NOMO-1 treated with DMSO at 0.1 percent for 48 hours (cell line): Measurements from ENCODE around the gene GPR27.

Experiments used
- DNase-seq: peaks from one replicate; lab custom pipeline; 2025; ENCODE audit not compliant: unreplicated experiment; lab: John Stamatoyannopoulos, UW

Gene GPR27

DNA sequence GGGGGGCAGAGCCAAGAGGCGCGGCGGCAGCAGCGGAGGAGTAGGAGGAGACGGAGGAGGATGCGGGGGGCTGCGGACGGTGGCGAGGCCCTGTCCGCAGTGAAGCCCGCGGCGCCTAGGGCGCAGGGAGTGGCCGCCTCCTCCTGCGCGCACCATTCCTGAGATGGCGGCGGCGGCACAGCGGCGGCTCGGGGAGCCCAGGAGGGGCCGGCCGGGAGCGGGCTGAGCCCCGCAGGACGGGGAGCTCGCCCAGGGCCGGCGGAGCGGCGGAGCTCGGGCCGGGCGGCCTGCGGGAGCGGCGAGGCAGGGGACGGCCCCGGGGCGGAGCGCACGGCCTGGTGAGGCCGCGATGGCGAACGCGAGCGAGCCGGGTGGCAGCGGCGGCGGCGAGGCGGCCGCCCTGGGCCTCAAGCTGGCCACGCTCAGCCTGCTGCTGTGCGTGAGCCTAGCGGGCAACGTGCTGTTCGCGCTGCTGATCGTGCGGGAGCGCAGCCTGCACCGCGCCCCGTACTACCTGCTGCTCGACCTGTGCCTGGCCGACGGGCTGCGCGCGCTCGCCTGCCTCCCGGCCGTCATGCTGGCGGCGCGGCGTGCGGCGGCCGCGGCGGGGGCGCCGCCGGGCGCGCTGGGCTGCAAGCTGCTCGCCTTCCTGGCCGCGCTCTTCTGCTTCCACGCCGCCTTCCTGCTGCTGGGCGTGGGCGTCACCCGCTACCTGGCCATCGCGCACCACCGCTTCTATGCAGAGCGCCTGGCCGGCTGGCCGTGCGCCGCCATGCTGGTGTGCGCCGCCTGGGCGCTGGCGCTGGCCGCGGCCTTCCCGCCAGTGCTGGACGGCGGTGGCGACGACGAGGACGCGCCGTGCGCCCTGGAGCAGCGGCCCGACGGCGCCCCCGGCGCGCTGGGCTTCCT is at the start of gene GPR27:
GPR27 (plus strand) TSS at position 155 of the 909 bp plus-strand sequence; CDS start at position 350, 195 bp downstream.
- no peak for DNase-seq

GRCh38 chr3:71704915-71705314 is 48.7 kb upstream of the GPR27 start:
- DNase-seq = no peak

DNA sequence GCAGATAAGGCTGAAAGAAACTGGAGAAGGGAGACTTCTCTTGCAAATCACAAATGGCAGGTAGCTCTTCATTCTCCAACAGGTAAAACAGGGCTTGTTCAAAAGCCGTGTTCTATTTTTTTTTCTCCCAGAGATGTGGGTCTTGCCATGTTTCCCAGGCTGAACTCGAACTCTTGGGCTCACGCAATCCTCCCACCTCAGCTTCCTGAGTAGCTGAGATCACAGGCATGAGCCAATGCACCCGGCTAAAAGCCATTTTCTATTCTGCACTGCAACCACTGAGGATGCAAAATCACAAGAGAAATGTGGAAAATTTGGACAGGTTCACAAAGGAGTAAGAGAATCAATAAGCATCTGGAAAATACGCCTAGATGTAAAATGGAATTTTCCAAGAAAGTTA is 48.0 kb upstream of the GPR27 start:
- no peak for DNase-seq

DNA sequence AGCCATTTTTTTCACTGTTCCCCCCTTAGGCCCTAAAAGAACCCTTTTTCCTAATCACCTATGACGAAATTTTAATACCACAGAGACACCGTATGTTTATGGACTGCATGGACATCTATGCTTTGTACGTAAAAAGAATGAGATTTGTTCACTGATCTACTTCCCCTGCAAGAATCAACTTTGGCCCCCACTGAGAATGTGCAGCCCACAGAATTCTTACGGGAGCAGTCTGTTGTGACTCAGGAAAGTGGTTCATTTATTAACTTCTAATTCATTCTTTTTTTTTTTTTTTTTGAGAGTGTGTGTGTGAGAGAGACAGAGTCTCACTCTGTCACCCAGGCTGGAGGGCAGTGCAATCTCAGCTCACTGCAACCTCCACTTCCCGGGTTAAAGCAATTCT is 46.1 kb upstream of the GPR27 start:
- no peak for DNase-seq

GRCh38 chr3:71708476-71709105 is 45.1 kb upstream of the GPR27 start:
- no peak for DNase-seq

DNA sequence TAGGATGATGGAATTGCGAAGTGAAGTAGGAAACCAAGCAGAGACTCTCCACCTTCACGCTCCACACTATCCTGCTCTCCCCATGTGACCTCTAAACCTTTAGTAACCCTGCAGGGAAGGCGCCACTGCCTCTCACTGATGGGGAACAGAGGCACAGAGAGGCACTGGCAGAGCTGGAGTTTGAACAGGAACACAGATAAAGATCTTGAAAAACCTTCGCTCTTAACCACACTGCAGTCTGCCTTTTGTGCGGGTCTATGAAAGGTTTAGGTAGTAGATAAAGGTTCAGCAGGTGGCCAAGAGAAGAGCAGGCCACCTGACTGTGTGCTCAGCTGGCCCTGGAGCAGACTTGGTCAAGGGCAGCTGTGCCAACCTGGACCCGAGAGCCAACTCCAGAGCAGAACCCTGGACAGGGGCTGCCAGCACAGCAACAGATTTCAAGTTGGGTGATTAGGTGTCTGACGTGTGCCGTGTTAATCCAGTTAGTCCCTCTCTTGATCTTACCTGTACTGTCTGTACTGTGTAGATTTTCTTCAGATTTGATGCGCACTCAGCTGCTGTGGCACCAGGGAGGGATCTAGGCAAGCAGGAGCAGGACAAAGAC is 43.6 kb upstream of the GPR27 start:
- DNase-seq = no peak

DNA sequence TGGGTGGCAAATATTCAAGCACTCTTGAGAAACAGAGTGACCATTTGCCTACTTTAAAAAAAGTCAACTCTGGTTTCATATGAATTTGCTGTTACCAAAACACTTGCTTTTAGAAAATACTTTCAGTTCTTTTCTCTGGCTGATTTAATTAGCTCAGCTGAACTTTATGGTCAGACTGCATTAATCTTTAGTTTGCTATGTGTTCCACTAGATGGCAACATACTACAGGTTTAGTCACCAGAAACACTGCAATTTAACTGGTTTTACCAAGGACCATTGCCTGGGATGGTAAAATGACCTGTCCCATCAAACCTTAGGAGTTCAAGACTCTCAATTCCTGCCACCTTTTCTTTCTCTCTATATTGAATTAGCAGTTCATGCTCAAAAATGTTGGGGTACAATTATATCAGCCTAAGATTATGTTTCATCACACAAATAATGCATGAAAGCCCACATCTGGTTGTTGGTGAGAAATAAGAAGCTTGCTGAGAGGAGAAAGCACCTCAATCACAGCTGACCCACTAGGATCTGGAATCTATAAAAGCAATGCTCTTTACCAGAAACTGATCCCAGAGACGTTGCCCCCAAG is 42.7 kb upstream of the GPR27 start:
- DNase-seq = peak; percentile 72

GRCh38 chr3:71713041-71713440 is 40.6 kb upstream of the GPR27 start:
- DNase-seq = no peak

DNA sequence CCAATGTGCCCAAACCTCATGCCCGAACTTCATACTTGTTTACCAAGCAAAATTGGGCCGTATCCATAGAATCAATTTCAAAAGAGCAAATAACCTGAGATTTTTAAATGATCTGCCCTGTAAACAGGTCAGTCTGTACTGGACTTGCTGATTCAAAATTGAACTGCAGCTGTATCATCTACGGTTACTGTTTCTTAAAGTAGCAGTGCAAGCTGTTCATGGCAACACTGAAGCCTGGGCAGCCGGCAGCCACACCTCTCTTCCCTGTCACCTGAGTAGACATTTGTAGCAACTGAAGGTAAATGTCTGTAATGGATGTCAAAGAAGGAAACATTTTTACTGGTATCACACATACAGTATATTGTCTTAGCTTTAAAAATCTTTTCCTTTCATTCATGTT is 39.1 kb upstream of the GPR27 start:
- DNase-seq = no peak

DNA sequence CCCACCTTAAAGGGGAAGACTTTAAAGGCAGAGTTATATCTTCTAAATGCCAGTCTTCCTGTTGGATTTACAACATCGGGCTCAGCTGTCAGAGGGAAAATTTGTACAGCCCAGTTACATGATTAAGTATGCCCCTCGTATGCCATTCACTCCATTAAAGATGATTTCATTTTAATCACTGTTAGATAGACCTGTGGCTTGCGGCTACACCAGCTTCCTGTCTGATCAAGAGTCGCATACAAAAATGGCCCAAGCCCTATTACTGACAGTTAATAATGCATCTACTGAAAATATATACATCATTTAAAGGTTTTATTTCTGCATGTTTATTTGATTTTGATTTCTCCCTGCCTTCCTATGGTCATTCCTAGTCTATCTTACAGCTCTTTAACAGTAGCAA is 35.6 kb upstream of the GPR27 start:
- no peak for DNase-seq

DNA sequence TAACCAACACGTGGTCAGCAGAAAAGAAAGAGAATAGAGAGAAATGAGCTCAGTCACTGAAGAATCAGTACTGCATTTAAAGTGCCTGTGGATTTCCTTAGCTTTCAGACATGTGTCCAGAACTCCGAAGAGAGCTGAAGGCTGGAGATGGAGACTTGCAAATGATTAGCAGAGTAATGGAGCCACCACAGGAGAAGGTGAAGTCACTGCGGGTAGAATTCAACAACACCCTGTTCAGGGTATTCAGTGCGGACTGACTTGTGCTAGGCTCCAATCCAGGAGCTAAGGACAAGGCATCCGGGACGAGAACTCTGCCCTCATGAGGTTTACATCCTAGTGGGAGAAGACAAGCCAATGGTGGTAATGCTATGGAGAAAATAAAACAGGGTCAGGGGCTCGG is 32.7 kb upstream of the GPR27 start:
- no peak for DNase-seq

- peak; percentile 68 for DNase-seq
These were observed 32.0 kb upstream of the GPR27 start for GRCh38 chr3:71721651-71722157.

- no peak for DNase-seq
These were observed 31.0 kb upstream of the GPR27 start for GRCh38 chr3:71722693-71723092.

DNA sequence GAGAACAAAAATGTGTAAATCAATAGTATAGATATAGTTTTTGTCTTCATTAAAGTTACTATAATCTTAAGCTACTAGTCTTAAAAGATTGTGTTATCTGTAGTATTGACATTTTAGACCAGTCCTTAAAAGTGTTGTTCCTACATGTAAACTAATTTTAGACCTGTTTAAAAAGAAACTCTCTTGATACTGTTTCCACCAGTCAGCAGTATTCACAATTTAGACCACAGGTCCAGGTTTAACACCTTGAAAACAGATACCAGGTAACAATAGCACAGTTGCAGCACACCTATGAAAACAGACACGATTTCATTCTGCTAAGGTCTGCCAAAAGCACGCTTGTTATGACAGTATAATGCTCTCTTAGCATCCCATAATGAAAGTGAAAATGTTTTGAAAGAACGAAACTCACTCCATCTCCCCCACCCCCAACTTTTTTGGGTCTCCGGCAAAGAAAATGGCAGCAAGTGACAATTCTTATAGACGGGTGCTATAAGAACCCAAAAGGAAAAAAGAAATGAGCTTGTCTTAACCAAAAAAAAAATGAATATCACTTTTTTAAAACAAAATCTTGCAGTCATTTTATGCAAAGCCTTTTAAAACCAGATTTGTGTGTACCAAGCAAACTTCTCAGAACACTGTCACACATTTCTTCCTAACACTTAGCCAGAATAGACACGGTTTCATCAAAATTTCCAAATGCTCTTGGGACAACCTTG is 30.0 kb upstream of the GPR27 start:
- no peak for DNase-seq

DNA sequence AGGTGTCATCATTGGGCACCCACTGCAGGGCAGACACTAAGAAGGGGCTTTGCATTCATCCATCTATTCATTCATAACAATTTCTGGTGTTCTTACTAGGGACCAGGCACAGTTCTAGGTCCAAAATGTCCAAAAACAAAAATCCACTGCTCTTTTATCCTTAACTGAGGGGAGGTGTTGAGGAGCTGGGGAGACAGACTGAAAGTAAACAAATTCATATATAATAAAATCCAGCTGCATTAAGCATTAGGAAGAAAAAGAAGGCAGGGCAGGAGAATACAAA is 29.5 kb upstream of the GPR27 start:
- DNase-seq = no peak

- no peak for DNase-seq
These were observed 28.9 kb upstream of the GPR27 start for GRCh38 chr3:71724584-71725270.

DNA sequence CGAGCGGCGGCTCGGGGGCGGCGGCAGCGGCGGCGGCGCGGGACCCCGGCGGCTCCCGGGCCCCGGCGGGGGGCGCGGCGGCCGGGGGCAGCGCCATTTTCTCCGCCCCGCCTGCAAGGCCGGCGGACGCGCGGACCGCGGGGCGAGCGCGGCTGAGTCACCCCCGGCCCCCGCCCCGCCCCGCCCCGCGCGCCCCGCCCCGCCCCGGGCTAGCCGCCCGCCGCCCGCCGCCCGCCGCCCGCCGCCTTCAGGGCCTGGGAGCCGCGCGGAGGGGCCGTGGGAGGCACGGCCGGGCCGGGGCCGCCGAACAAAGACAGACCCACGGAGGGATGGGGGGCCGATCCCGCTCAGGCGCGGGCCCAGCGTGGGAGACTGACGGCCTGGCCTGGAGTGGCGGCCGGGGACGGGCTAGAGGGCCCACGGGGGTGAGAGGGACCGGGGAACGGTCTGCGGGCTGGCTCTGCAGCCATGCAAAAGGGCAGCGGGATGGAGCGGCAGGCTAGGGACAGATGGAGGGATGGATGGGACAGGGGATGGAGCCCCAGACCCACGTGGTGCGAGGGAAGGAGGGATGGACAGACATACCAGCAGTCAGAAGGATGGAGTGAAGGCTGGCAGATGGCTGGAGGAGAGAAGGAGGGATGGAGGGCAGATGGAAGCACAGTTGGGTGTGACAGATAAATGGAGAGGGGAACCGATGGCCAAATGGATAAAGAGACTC is 28.2 kb upstream of the GPR27 start, which contains the start of gene EIF4E3:
EIF4E3 (minus strand) TSS at position 132 of the 721 bp plus-strand sequence; CDS start at position 97, 35 bp downstream.
- no peak for DNase-seq

- DNase-seq = no peak
These were observed 27.5 kb upstream of the GPR27 start for GRCh38 chr3:71726146-71726545.

DNA sequence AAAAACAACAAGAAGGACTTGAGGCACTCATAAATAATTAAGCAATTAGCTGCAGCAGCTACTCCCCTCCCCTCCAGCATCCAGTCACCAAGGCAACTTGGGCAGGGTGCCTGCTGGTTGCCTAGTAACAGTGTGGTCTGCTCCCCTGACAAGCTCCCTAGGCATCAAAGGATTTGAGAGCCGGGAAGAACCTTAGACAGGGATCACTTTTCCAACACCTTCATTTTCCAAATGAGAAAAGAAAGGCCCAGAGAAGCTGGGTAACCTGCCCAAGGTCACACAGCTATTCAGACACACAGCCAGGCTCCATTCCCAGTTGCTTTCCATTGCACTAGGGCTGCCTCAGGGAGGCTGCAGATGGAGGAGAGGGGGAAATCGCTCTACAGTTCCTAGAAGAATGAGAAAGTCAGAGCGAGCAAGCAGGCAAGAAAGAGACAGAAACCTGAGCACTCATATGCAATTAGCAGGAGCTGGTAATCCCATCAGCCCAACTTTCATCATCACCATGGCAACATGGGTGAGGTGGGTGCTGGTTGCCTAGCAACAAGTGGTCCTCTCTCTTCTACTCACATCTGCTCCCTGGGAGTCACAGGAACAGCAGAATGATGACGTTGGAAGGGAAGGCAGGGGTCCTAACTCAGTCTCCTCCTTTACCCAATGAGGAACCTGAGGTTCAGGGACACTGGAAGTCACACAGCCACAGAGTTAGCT is 24.9 kb upstream of the GPR27 start:
- no peak for DNase-seq
